ENCODE measurements around the gene INTS6. TPM values are rescaled to one million over a fixed set of nuclear protein-coding genes. Genes with fewer than 3 reads are reported as not detected.

The INTS6 gene
- polyA plus RNA-seq, 1 experiment = 53.7 TPM

GRCh38 chr13:51332566-51333361 lies 120.1 kb downstream of the INTS6 start:
- no peak overlapping the region for H3K27ac ChIP-seq (ENCODE audit: low read depth, low read length)
- H3K27me3 ChIP-seq (ENCODE audit: control insufficient read depth, insufficient read depth, low read length) = peaks cover 2% of the 10 kb centered on the region
- DNase-seq (ENCODE audit: low read depth, low spot score) = no peak
- ChIA-PET POLR2A (no interaction called here), CTCF (no interaction called here)
- H3K4me3 ChIP-seq (ENCODE audit: low read depth, low read length) = no peak overlapping the region
- TF ChIP-seq CTCF (IDR thresholded peaks at IDR 0.05; ENCODE audit: low read depth, low read length) = no peak
- no peaks in the 10 kb centered on the region for H3K9me3 ChIP-seq (ENCODE audit: control insufficient read depth, insufficient read depth, low read length)

- no peak for DNase-seq (ENCODE audit: low read depth, low spot score)
- peaks cover 2% of the 10 kb centered on the region for H3K27me3 ChIP-seq (ENCODE audit: control insufficient read depth, insufficient read depth, low read length)
- H3K4me3 ChIP-seq (ENCODE audit: low read depth, low read length) = no peak overlapping the region
- H3K27ac ChIP-seq (ENCODE audit: low read depth, low read length) = no peak overlapping the region
- ChIA-PET CTCF (no interaction called here), POLR2A (no interaction called here)
- TF ChIP-seq CTCF (IDR thresholded peaks at IDR 0.05; ENCODE audit: low read depth, low read length) = no peak
- H3K9me3 ChIP-seq (ENCODE audit: control insufficient read depth, insufficient read depth, low read length) = no peaks in the 10 kb centered on the region
These were observed 121.4 kb downstream of the INTS6 start for GRCh38 chr13:51331354-51331861.

GRCh38 chr13:51330791-51331190 lies 122.0 kb downstream of the INTS6 start:
- no peak overlapping the region for H3K4me3 ChIP-seq (ENCODE audit: low read depth, low read length)
- H3K9me3 ChIP-seq (ENCODE audit: control insufficient read depth, insufficient read depth, low read length) = no peaks in the 10 kb centered on the region
- DNase-seq (ENCODE audit: low read depth, low spot score) = no peak
- no peak for TF ChIP-seq CTCF (IDR thresholded peaks at IDR 0.05; ENCODE audit: low read depth, low read length)
- POLR2A ChIA-PET = no interaction called here
- CTCF ChIA-PET = no interaction called here
- peaks cover 2% of the 10 kb centered on the region for H3K27me3 ChIP-seq (ENCODE audit: control insufficient read depth, insufficient read depth, low read length)
- H3K27ac ChIP-seq (ENCODE audit: low read depth, low read length) = no peak overlapping the region

- DNase-seq (ENCODE audit: low read depth, low spot score) = no peak
- no peak overlapping the region for H3K4me3 ChIP-seq (ENCODE audit: low read depth, low read length)
- ChIA-PET POLR2A (no interaction called here), CTCF (interaction anchor here (0.9 to 2.0 kb wide), 2 partner anchors 43 to 204 kb away, joined by 3 to 9 read pairs; no protein-coding TSS in a partner anchor)
- no peak overlapping the region for H3K27ac ChIP-seq (ENCODE audit: low read depth, low read length)
- peaks cover 2% of the 10 kb centered on the region for H3K27me3 ChIP-seq (ENCODE audit: control insufficient read depth, insufficient read depth, low read length)
- no peak for TF ChIP-seq CTCF (IDR thresholded peaks at IDR 0.05; ENCODE audit: low read depth, low read length)
- H3K9me3 ChIP-seq (ENCODE audit: control insufficient read depth, insufficient read depth, low read length) = no peaks in the 10 kb centered on the region
These were observed 123.2 kb downstream of the INTS6 start for GRCh38 chr13:51329606-51330005.

- CTCF ChIA-PET = interaction anchor here (2.0 kb wide), 1 partner anchor 42 kb away, joined by 9 read pairs; no protein-coding TSS in a partner anchor
- peaks cover 2% of the 10 kb centered on the region for H3K27me3 ChIP-seq (ENCODE audit: control insufficient read depth, insufficient read depth, low read length)
- DNase-seq (ENCODE audit: low read depth, low spot score) = no peak
- no peak overlapping the region for H3K4me3 ChIP-seq (ENCODE audit: low read depth, low read length)
- H3K9me3 ChIP-seq (ENCODE audit: control insufficient read depth, insufficient read depth, low read length) = no peaks in the 10 kb centered on the region
- H3K27ac ChIP-seq (ENCODE audit: low read depth, low read length) = no peak overlapping the region
- POLR2A ChIA-PET = no interaction called here
- no peak for TF ChIP-seq CTCF (IDR thresholded peaks at IDR 0.05; ENCODE audit: low read depth, low read length)
These were observed 124.3 kb downstream of the INTS6 start for GRCh38 chr13:51328488-51328887.
